Breast epithelium (tissue), 4 donors: Measurements from ENCODE around the gene FGF23. TPM values are rescaled to one million over a fixed set of nuclear protein-coding genes. Genes with fewer than 3 reads are reported as not detected.

Source experiments
- DNase-seq, 2 donors: peaks; one replicate each; pipeline ENCODE4 v3.0.0-alpha.2; 2019; ENCODE audit warnings: low spot score in 2 of 2
- H3K27ac ChIP-seq, 2 donors: fragments of 200-600 bp; sonication (generic) in 1 of 2; one replicate each; pipeline ENCODE4 v1.5.1; 2016 to 2019; ENCODE audit warnings: mild to moderate bottlenecking in 1 of 2
- H3K27me3 ChIP-seq, 2 donors: fragments of 200-600 bp; sonication (generic) in 1 of 2; one replicate each; pipeline versions ENCODE4 v1.5.1 to v1.6.0; 2017 to 2019; ENCODE audit warnings: control low read depth in 1 of 2, mild to moderate bottlenecking in 1 of 2
- H3K36me3 ChIP-seq: fragments of 200-600 bp; one replicate; pipeline ENCODE4 v1.5.1; 2019
- H3K4me1 ChIP-seq, 2 donors: fragments of 200-600 bp; sonication (generic); one replicate each; pipeline ENCODE4 v1.5.1; 2016 to 2019; ENCODE audit warnings: control low read depth in 1 of 2
- H3K4me3 ChIP-seq, 3 donors: fragments of 200-600 bp; sonication (generic); 1 replicate in 2 of 3; 2 replicates in 1 of 3; pipeline ENCODE4 v1.5.1; 2016 to 2019; ENCODE audit warnings: mild to moderate bottlenecking in 3 of 3, moderate library complexity in 2 of 3
- H3K9me3 ChIP-seq, 2 donors: fragments of 200-600 bp; sonication (generic) in 1 of 2; one replicate each; pipeline ENCODE4 v1.5.1; 2016 to 2019; ENCODE audit warnings: control low read depth in 1 of 2
- CTCF ChIP-seq, 3 donors: fragments of 450-650 bp; IDR thresholded peaks; one replicate each; pipeline ENCODE4 v1.5.1; 2016 to 2017; ENCODE audit warnings: antibody characterized with exemption in 3 of 3, mild to moderate bottlenecking in 3 of 3, moderate library complexity in 3 of 3
- POLR2A ChIP-seq: fragments of 450-650 bp; IDR thresholded peaks from one replicate; pipeline ENCODE4 v1.6.1; 2016; ENCODE audit warnings: antibody characterized with exemption, mild to moderate bottlenecking, moderate library complexity
- POLR2AphosphoS5 ChIP-seq, 3 donors: sonication (generic); formaldehyde crosslinking; IDR thresholded peaks; one replicate each; pipeline ENCODE4 v1.6.1; 2017; ENCODE audit warnings: antibody characterized with exemption in 3 of 3
- intact Hi-C: fragments of 100-400 bp; cut with DNase I; formaldehyde crosslinking; loops from one replicate; pipeline ENCODE4 v1.15.1; 2023; ENCODE audit warnings: low total_unique reads
- total RNA-seq, 3 donors: library from RNA; depleted of rRNA; stranded (reverse); fragments of >200 nt; gene quantifications; one replicate each; pipeline ENCODE4 v1.1.0, GENCODE V29; 2016

Gene FGF23
- total RNA-seq, 3 donors from 2014 or later: not detected

- Histone ChIP-seq H3K9me3 (no peaks in the 10 kb centered on the region), H3K4me3 (no peak overlapping the region), H3K27me3 (peaks cover 0 to 10% of the 10 kb centered on the region in 2 donors), H3K4me1 (no peaks in the 10 kb centered on the region), H3K27ac (no peak overlapping the region), H3K36me3 (no peaks in the 10 kb centered on the region)
- no peak for TF ChIP-seq POLR2A
- TF ChIP-seq CTCF (IDR thresholded peaks at IDR 0.05): no peak
- TF ChIP-seq POLR2AphosphoS5 (IDR thresholded peaks at IDR 0.05): no peak
- intact Hi-C loops: loop anchor here (10.0 kb wide), 1 partner anchor 1154 kb away; no protein-coding TSS in a partner anchor
- no peak for DNase-seq
Observed at GRCh38 chr12:4378772-4379171, 740 bp downstream of the FGF23 start.

DNA sequence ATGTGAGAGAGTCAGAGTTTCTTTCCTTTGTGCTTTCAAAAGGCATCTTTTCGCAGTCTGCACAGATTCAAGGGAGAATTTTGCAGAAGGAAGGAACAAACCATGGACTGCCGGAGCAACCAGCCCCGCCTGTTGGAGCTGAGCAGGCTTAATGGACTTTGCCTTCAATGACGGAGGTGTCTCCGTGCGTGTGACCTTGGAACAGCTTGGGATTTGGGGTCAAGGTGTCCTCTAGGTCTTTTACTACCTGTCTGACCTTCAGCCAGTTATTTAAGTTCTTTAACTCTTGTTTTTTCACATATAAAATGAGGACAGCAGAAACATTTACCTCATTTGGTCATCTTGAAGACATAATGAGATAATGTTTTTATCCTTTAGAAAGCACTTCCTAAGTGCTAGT, 4.1 kb downstream of the FGF23 start:
- no peak overlapping the region for H3K4me3 ChIP-seq
- no peak for TF ChIP-seq CTCF (IDR thresholded peaks at IDR 0.05)
- TF ChIP-seq POLR2A: no peak
- TF ChIP-seq POLR2AphosphoS5 (IDR thresholded peaks at IDR 0.05): no peak
- peaks cover 0 to 10% of the 10 kb centered on the region in 2 donors for H3K27me3 ChIP-seq
- no peaks in the 10 kb centered on the region for H3K36me3 ChIP-seq
- no peak for DNase-seq
- H3K27ac ChIP-seq: no peak overlapping the region
- no peaks in the 10 kb centered on the region for H3K9me3 ChIP-seq
- intact Hi-C loops: loop anchor here (10.0 kb wide), 1 partner anchor 1151 kb away; no protein-coding TSS in a partner anchor
- no peaks in the 10 kb centered on the region for H3K4me1 ChIP-seq

GRCh38 chr12:4372653-4373052, 6.9 kb downstream of the FGF23 start:
- TF ChIP-seq POLR2AphosphoS5 (IDR thresholded peaks at IDR 0.05) (no peak), CTCF (IDR thresholded peaks at IDR 0.05) (no peak)
- Histone ChIP-seq H3K36me3 (no peaks in the 10 kb centered on the region), H3K9me3 (no peaks in the 10 kb centered on the region), H3K4me1 (no peaks in the 10 kb centered on the region), H3K27me3 (no peaks in the 10 kb centered on the region), H3K4me3 (no peak overlapping the region), H3K27ac (no peak overlapping the region)
- no peak for DNase-seq
- intact Hi-C loops: loop anchor here (10.0 kb wide), 1 partner anchor 1148 kb away; no protein-coding TSS in a partner anchor

- no peaks in the 10 kb centered on the region for H3K4me1 ChIP-seq
- no peak overlapping the region for H3K27ac ChIP-seq
- no peaks in the 10 kb centered on the region for H3K36me3 ChIP-seq
- H3K4me3 ChIP-seq: no peak overlapping the region
- DNase-seq: no peak
- H3K9me3 ChIP-seq: no peaks in the 10 kb centered on the region
- no peaks in the 10 kb centered on the region for H3K27me3 ChIP-seq
- intact Hi-C loops: loop anchor here (10.0 kb wide), 1 partner anchor 1145 kb away; no protein-coding TSS in a partner anchor
- TF ChIP-seq POLR2AphosphoS5 (IDR thresholded peaks at IDR 0.05) (no peak), POLR2A (no peak), CTCF (IDR thresholded peaks at IDR 0.05) (no peak)
Observed at GRCh38 chr12:4370265-4370664, 9.2 kb downstream of the FGF23 start.

GRCh38 chr12:4369548-4369947, 10.0 kb downstream of the FGF23 start:
- no peak for DNase-seq
- Histone ChIP-seq H3K4me1 (no peaks in the 10 kb centered on the region), H3K9me3 (no peaks in the 10 kb centered on the region), H3K27ac (no peak overlapping the region), H3K27me3 (no peaks in the 10 kb centered on the region), H3K36me3 (no peaks in the 10 kb centered on the region), H3K4me3 (no peak overlapping the region)
- intact Hi-C loops: no loop called here
- TF ChIP-seq POLR2A (no peak), CTCF (IDR thresholded peaks at IDR 0.05) (no peak), POLR2AphosphoS5 (IDR thresholded peaks at IDR 0.05) (no peak)
